Measurements from ENCODE around the gene CYSTM1.

CYSTM1 gene

GRCh38 chr5:140215276-140215675, 40.3 kb downstream of the CYSTM1 start:
- no peak for DNase-seq

- DNase-seq, result no peak
Measured at GRCh38 chr5:140216478-140217074, 41.6 kb downstream of the CYSTM1 start.

- DNase-seq, result no peak
Measured at GRCh38 chr5:140217299-140218026, 42.5 kb downstream of the CYSTM1 start.

- no peak for DNase-seq
Measured at GRCh38 chr5:140219068-140219991, 44.3 kb downstream of the CYSTM1 start.

- DNase-seq, result no peak
Measured at GRCh38 chr5:140220032-140220697, 45.2 kb downstream of the CYSTM1 start.

GRCh38 chr5:140220698-140221064, 45.7 kb downstream of the CYSTM1 start:
- no peak for DNase-seq

- no peak for DNase-seq
Measured at GRCh38 chr5:140221697-140222223, 46.8 kb downstream of the CYSTM1 start.

GRCh38 chr5:140222416-140222815, 47.4 kb downstream of the CYSTM1 start:
- no peak for DNase-seq

- DNase-seq, result no peak
Measured at GRCh38 chr5:140223567-140223966, 48.6 kb downstream of the CYSTM1 start.

GRCh38 chr5:140224658-140225057, 49.7 kb downstream of the CYSTM1 start:
- no peak for DNase-seq

- no peak for DNase-seq
Measured at GRCh38 chr5:140225396-140225795, 50.4 kb downstream of the CYSTM1 start.

GRCh38 chr5:140227046-140227445, 52.1 kb downstream of the CYSTM1 start:
- no peak for DNase-seq

- no peak for DNase-seq
Measured at GRCh38 chr5:140228364-140228837, 53.4 kb downstream of the CYSTM1 start.

GRCh38 chr5:140230373-140230772, 55.4 kb downstream of the CYSTM1 start:
- DNase-seq, result no peak

GRCh38 chr5:140232731-140233130, 57.7 kb downstream of the CYSTM1 start:
- DNase-seq, result no peak

- no peak for DNase-seq
Measured at GRCh38 chr5:140234377-140234989, 59.5 kb downstream of the CYSTM1 start.

GRCh38 chr5:140235791-140236551, 61.0 kb downstream of the CYSTM1 start:
- DNase-seq, result no peak

GRCh38 chr5:140236891-140237598, 62.1 kb downstream of the CYSTM1 start:
- no peak for DNase-seq

- DNase-seq, result no peak
Measured at GRCh38 chr5:140238756-140239155, 63.8 kb downstream of the CYSTM1 start.

GRCh38 chr5:140239461-140239860, 64.5 kb downstream of the CYSTM1 start:
- no peak for DNase-seq
